ENCODE measurements around the gene NSD1.

GRCh38 chr5:177233206-177233605 is 99.6 kb downstream of the NSD1 start:
- TF ChIP-seq, protein P1, sequence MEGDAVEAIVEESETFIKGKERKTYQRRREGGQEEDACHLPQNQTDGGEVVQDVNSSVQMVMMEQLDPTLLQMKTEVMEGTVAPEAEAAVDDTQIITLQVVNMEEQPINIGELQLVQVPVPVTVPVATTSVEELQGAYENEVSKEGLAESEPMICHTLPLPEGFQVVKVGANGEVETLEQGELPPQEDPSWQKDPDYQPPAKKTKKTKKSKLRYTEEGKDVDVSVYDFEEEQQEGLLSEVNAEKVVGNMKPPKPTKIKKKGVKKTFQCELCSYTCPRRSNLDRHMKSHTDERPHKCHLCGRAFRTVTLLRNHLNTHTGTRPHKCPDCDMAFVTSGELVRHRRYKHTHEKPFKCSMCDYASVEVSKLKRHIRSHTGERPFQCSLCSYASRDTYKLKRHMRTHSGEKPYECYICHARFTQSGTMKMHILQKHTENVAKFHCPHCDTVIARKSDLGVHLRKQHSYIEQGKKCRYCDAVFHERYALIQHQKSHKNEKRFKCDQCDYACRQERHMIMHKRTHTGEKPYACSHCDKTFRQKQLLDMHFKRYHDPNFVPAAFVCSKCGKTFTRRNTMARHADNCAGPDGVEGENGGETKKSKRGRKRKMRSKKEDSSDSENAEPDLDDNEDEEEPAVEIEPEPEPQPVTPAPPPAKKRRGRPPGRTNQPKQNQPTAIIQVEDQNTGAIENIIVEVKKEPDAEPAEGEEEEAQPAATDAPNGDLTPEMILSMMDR (optimal IDR thresholded peaks at IDR 0.05 in 1 of 3, IDR thresholded peaks at IDR 0.05 in 1 of 3, conservative IDR thresholded peaks at IDR 0.05 in 1 of 3; ENCODE audit: extremely low read depth in 1 of 3, insufficient read depth in 2 of 3, low read length in 3 of 3) = no peak
- no peak for TF ChIP-seq EZH2 (IDR thresholded peaks at IDR 0.05; ENCODE audit: low read length)

Measured in keratinocyte (primary cell).